SK-N-SH (cell line): ENCODE measurements around the gene STS. TPM values are rescaled to one million over a fixed set of nuclear protein-coding genes. Genes with fewer than 3 reads are reported as not detected.

Experiments used
- CTCF ChIA-PET: fragments of 300-600, 350-600 bp; formaldehyde crosslinking; extraction: SDS; loops from one replicate; lab custom pipeline; 2021; lab: Yijun Ruan, JAX
- POLR2A ChIA-PET: fragments of 350-600 bp; sonication (Branson Sonifier 250); formaldehyde crosslinking; extraction: SDS; loops from one replicate; lab custom pipeline; 2020; ENCODE audit warnings: antibody characterized with exemption, inconsistent platforms; lab: Yijun Ruan, JAX
- DNase-seq: peaks from one replicate; pipeline ENCODE4 v3.0.0; 2012
- H2AFZ ChIP-seq: fragments of 200-600 bp; sonication (generic); 2 replicates; pipeline ENCODE4 v1.8.1; 2016; ENCODE audit warnings: antibody characterized with exemption, mild to moderate bottlenecking, low read depth
- H3F3A ChIP-seq: fragments of 200-600 bp; sonication (generic); replicated peaks from 2 replicates; pipeline ENCODE3; 2016; ENCODE audit warnings: antibody characterized with exemption, mild to moderate bottlenecking; ENCODE audit not compliant: insufficient read depth
- H3K27ac ChIP-seq, 2 experiments: fragments of 200-500 bp in 1 of 2; fragments of 200-600 bp in 1 of 2; sonication (Bioruptor generic) in 1 of 2; sonication (generic), shearing (Covaris generic) in 1 of 2; 2 replicates each; pipeline versions ENCODE4 v1.5.1 to v1.6.1; 2014 to 2016; ENCODE audit warnings: low read depth in 2 of 2, inconsistent platforms in 1 of 2, low read length in 1 of 2, mild to moderate bottlenecking in 1 of 2, mixed read lengths in 1 of 2
- H3K27me3 ChIP-seq: fragments of 200-600 bp; sonication (generic), shearing (Covaris generic); 2 replicates; pipeline ENCODE4 v1.6.1; 2016; ENCODE audit warnings: mixed run types; ENCODE audit not compliant: insufficient read depth
- H3K36me3 ChIP-seq, 2 experiments: fragments of 200-500 bp in 1 of 2; fragments of 200-600 bp in 1 of 2; sonication (Bioruptor generic) in 1 of 2; sonication (generic) in 1 of 2; replicated peaks in 1 of 2; 2 replicates each; pipeline versions ENCODE3 to v1.5.1; 2014 to 2016; ENCODE audit warnings: low read length in 1 of 2, mild to moderate bottlenecking in 1 of 2; ENCODE audit not compliant: insufficient read depth in 2 of 2, control insufficient read depth in 1 of 2
- H3K4me1 ChIP-seq, 2 experiments: fragments of 200-500 bp in 1 of 2; fragments of 200-600 bp in 1 of 2; sonication (Bioruptor generic) in 1 of 2; sonication (generic), shearing (Covaris generic) in 1 of 2; 2 replicates each; pipeline versions ENCODE4 v1.5.1 to v1.6.1; 2014 to 2016; ENCODE audit warnings: low read depth in 1 of 2, low read length in 1 of 2, mixed run types in 1 of 2; ENCODE audit not compliant: insufficient read depth in 2 of 2, control insufficient read depth in 1 of 2
- H3K4me2 ChIP-seq: fragments of 200-600 bp; sonication (generic), shearing (Covaris generic); 2 replicates; pipeline ENCODE4 v1.6.1; 2017; ENCODE audit warnings: mixed run types
- H3K4me3 ChIP-seq, 2 experiments: fragments of 200-500 bp in 1 of 2; fragments of 200-600 bp in 1 of 2; sonication (Bioruptor generic) in 1 of 2; sonication (generic), shearing (Covaris generic) in 1 of 2; 2 replicates each; pipeline versions ENCODE4 v1.5.1 to v1.8.1; 2014 to 2016; ENCODE audit warnings: low read depth in 2 of 2, inconsistent platforms in 1 of 2, low read length in 1 of 2, mild to moderate bottlenecking in 1 of 2, mixed read lengths in 1 of 2, moderate library complexity in 1 of 2
- H3K79me2 ChIP-seq: fragments of 200-600 bp; sonication (generic); 2 replicates; pipeline ENCODE4 v1.8.1; 2017; ENCODE audit warnings: mild to moderate bottlenecking; ENCODE audit not compliant: insufficient read depth
- H3K9ac ChIP-seq: fragments of 200-600 bp; sonication (generic); 2 replicates; pipeline ENCODE4 v1.6.1; 2017; ENCODE audit warnings: mixed run types
- H3K9me2 ChIP-seq: fragments of 200-600 bp; sonication (generic); 2 replicates; pipeline ENCODE4 v1.6.1; 2017; ENCODE audit warnings: mixed run types
- H3K9me3 ChIP-seq: fragments of 200-600 bp; sonication (generic); 2 replicates; pipeline ENCODE4 v1.6.1; 2017; ENCODE audit warnings: mixed run types, mild to moderate bottlenecking, moderate library complexity
- H4K20me1 ChIP-seq: fragments of 200-600 bp; sonication (generic); 2 replicates; pipeline ENCODE4 v1.6.1; 2017; ENCODE audit warnings: mild to moderate bottlenecking, mixed run types; ENCODE audit not compliant: insufficient read depth
- CHD2 ChIP-seq: fragments of 150-350 bp; IDR thresholded peaks from 2 replicates; pipeline ENCODE4 v1.6.1; 2018; ENCODE audit warnings: low read length; ENCODE audit not compliant: partially characterized antibody
- ELF1 ChIP-seq: IDR thresholded peaks from 2 replicates; pipeline ENCODE4 v1.4.0; 2012
- GABPA ChIP-seq: IDR thresholded peaks from 2 replicates; pipeline ENCODE4 v1.4.0; 2012; ENCODE audit warnings: low read depth, mild to moderate bottlenecking
- GATA2 ChIP-seq: sonication (generic); formaldehyde crosslinking; IDR thresholded peaks from 2 replicates; pipeline ENCODE4 v1.5.0; 2020; ENCODE audit warnings: mild to moderate bottlenecking, missing genetic modification reagents
- MEF2A ChIP-seq: IDR thresholded peaks from 2 replicates; pipeline ENCODE4 v1.4.0; 2012; ENCODE audit warnings: low read depth, borderline replicate concordance
- MXI1 ChIP-seq: IDR thresholded peaks from 2 replicates; pipeline ENCODE4 v1.6.1; 2012; ENCODE audit warnings: mild to moderate bottlenecking, low read depth, low read length, improper control_type of control experiment
- NFIC ChIP-seq: IDR thresholded peaks from 2 replicates; pipeline ENCODE4 v1.4.0; 2012; ENCODE audit warnings: borderline replicate concordance
- POLR2AphosphoS5 ChIP-seq: IDR thresholded peaks from 2 replicates; pipeline ENCODE4 v1.6.1; 2012; ENCODE audit warnings: low read depth, low read length
- RCOR1 ChIP-seq: fragments of 150-350 bp; IDR thresholded peaks from 2 replicates; pipeline ENCODE4 v1.6.1; 2017; ENCODE audit warnings: antibody characterized with exemption, low read length
- REST ChIP-seq: IDR thresholded peaks from 2 replicates; pipeline ENCODE4 v1.6.1; 2012; ENCODE audit warnings: mild to moderate bottlenecking, low read depth, low read length, moderate library complexity
- RXRA ChIP-seq: IDR thresholded peaks from 2 replicates; pipeline ENCODE4 v1.4.0; 2012; ENCODE audit warnings: low read depth, mild to moderate bottlenecking, borderline replicate concordance
- SIN3A ChIP-seq: IDR thresholded peaks from 2 replicates; pipeline ENCODE4 v1.6.1; 2012; ENCODE audit warnings: low read depth, mild to moderate bottlenecking, low read length, moderate library complexity, borderline replicate concordance
- SMC3 ChIP-seq: IDR thresholded peaks from 2 replicates; pipeline ENCODE4 v1.6.1; 2012; ENCODE audit warnings: low read depth, low read length, improper control_type of control experiment
- TAF1 ChIP-seq: IDR thresholded peaks from 2 replicates; pipeline ENCODE4 v1.6.1; 2012; ENCODE audit warnings: low read depth, mild to moderate bottlenecking, low read length, moderate library complexity, borderline replicate concordance
- TCF12 ChIP-seq: IDR thresholded peaks from 2 replicates; pipeline ENCODE4 v1.4.0; 2012
- TEAD4 ChIP-seq: IDR thresholded peaks from 2 replicates; pipeline ENCODE4 v1.4.0; 2012; ENCODE audit warnings: mild to moderate bottlenecking, borderline replicate concordance; ENCODE audit not compliant: insufficient read depth
- USF1 ChIP-seq: IDR thresholded peaks from 2 replicates; pipeline ENCODE4 v1.4.0; 2012; ENCODE audit warnings: low read depth, borderline replicate concordance
- YY1 ChIP-seq: IDR thresholded peaks from 2 replicates; pipeline ENCODE4 v1.4.0; 2012; ENCODE audit warnings: low read depth, mild to moderate bottlenecking
- WGBS: methylation state at CpG from one replicate; pipeline ENCODE4 v1.1.6; 2017; ENCODE audit warnings: low lambda C conversion rate; 5-methylcytosine and 5-hydroxymethylcytosine counted together
- polyA plus RNA-seq, 3 experiments: library from polyadenylated mRNA; depleted of rRNA; stranded (reverse); fragments of >200 nt; gene quantifications; 2 replicates each; pipeline ENCODE4 v1.2.3, GENCODE V29; 2012
- TF ChIP-seq, protein P1 (sequence below): fragments of 200-600 bp; sonication (generic); IDR thresholded peaks from 2 replicates; pipeline ENCODE4 v1.6.1; 2017; ENCODE audit warnings: antibody characterized with exemption, mild to moderate bottlenecking, moderate library complexity
- TF ChIP-seq, protein P2 (sequence below): IDR thresholded peaks from 2 replicates; pipeline ENCODE4 v1.4.0; 2012; ENCODE audit warnings: low read depth

The STS gene
- polyA plus RNA-seq, 1 of the 3 experiments (the other 2 are of a cell fraction): 1.1 TPM

GRCh38 chrX:7133050-7133440 is 14.5 kb upstream of the STS start:
- H3K9ac ChIP-seq: no peak overlapping the region

More at GRCh38 chrX:7133050-7133440, 14.5 kb upstream of the STS start:
- Histone ChIP-seq H3K9me3 (no peaks in the 10 kb centered on the region), H3K4me1 (peaks cover 4 to 14% of the 10 kb centered on the region in 2 experiments; a peak in 2 of 4 replicates), H3K36me3 (peaks cover 0 to 5% of the 10 kb centered on the region in 2 experiments), H3K27me3 (no peaks in the 10 kb centered on the region), H3F3A (no peaks in the 10 kb centered on the region), H3K4me3 (no peak overlapping the region), H2AFZ (no peak overlapping the region), H3K27ac (no peak overlapping the region), H3K9me2 (no peaks in the 10 kb centered on the region), H4K20me1 (peaks cover 15% of the 10 kb centered on the region; the same call in 1 of the 2 replicates), H3K79me2 (peaks cover 69% of the 10 kb centered on the region), H3K4me2 (0 out of 2 replicates have a peak overlapping the region, but pooled peaks have one; percentile 2)
- no peak for TF ChIP-seq CHD2
- no peak for TF ChIP-seq RXRA
- no peak for TF ChIP-seq RCOR1
- TF ChIP-seq USF1: no peak
- no peak for TF ChIP-seq GATA2 (CRISPR knock-in tag)
- TF ChIP-seq, protein P1, sequence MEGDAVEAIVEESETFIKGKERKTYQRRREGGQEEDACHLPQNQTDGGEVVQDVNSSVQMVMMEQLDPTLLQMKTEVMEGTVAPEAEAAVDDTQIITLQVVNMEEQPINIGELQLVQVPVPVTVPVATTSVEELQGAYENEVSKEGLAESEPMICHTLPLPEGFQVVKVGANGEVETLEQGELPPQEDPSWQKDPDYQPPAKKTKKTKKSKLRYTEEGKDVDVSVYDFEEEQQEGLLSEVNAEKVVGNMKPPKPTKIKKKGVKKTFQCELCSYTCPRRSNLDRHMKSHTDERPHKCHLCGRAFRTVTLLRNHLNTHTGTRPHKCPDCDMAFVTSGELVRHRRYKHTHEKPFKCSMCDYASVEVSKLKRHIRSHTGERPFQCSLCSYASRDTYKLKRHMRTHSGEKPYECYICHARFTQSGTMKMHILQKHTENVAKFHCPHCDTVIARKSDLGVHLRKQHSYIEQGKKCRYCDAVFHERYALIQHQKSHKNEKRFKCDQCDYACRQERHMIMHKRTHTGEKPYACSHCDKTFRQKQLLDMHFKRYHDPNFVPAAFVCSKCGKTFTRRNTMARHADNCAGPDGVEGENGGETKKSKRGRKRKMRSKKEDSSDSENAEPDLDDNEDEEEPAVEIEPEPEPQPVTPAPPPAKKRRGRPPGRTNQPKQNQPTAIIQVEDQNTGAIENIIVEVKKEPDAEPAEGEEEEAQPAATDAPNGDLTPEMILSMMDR: no peak
- TF ChIP-seq POLR2AphosphoS5: no peak
- no peak for TF ChIP-seq GABPA
- no peak for TF ChIP-seq MEF2A
- TF ChIP-seq TEAD4: no peak
- no peak for TF ChIP-seq TAF1
- no peak for TF ChIP-seq SIN3A
- TF ChIP-seq NFIC: no peak
- no peak for TF ChIP-seq REST
- TF ChIP-seq, protein P2, sequence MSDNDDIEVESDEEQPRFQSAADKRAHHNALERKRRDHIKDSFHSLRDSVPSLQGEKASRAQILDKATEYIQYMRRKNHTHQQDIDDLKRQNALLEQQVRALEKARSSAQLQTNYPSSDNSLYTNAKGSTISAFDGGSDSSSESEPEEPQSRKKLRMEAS: no peak
- TF ChIP-seq YY1: no peak
- no peak for TF ChIP-seq TCF12
- no peak for TF ChIP-seq SMC3
- no peak for TF ChIP-seq ELF1
- no peak for TF ChIP-seq MXI1
- ChIA-PET CTCF (interaction anchor here (0.8 to 1.4 kb wide), 2 partner anchors 14 to 21 kb away, joined by 3 to 4 read pairs; partner anchors contain the start of gene STS), POLR2A (no interaction called here)
- no peak for DNase-seq
- WGBS: 85% methylated on average over 8 of the region's 8 CpGs
